Esophagus squamous epithelium (tissue), 5 donors: ENCODE results near the gene ALDH1A2. TPM values are rescaled to one million over a fixed set of nuclear protein-coding genes. Genes with fewer than 3 reads are reported as not detected.

Experiments used
- DNase-seq: peaks from one replicate; lab custom pipeline; 2025; lab: John Stamatoyannopoulos, UW
- H3K27ac ChIP-seq, 4 donors: fragments of 200-600 bp; sonication (generic); one replicate each; pipeline ENCODE4 v1.5.1; 2016 to 2019; ENCODE audit warnings: mild to moderate bottlenecking in 1 of 4
- H3K27me3 ChIP-seq, 4 donors: fragments of 200-600 bp; sonication (generic); 1 replicate in 3 of 4; 2 replicates in 1 of 4; pipeline versions ENCODE4 v1.5.1 to v1.6.0; 2017 to 2021; ENCODE audit warnings: antibody characterized with exemption in 1 of 4
- H3K36me3 ChIP-seq, 3 donors: fragments of 200-600 bp; sonication (generic); one replicate each; pipeline ENCODE4 v1.5.1; 2016 to 2019
- H3K4me1 ChIP-seq, 3 donors: fragments of 200-600 bp; sonication (generic); one replicate each; pipeline ENCODE4 v1.5.1; 2017 to 2019
- H3K4me3 ChIP-seq, 4 donors: fragments of 200-600 bp; sonication (generic); 1 replicate in 3 of 4; 2 replicates in 1 of 4; pipeline ENCODE4 v1.5.1; 2016 to 2019; ENCODE audit warnings: mild to moderate bottlenecking in 2 of 4, moderate library complexity in 1 of 4
- H3K9me3 ChIP-seq, 3 donors: fragments of 200-600 bp; sonication (generic); one replicate each; pipeline ENCODE4 v1.5.1; 2016 to 2019
- POLR2A ChIP-seq, 4 donors: fragments of 450-650 bp; IDR thresholded peaks; one replicate each; pipeline ENCODE4 v1.6.1; 2017; ENCODE audit warnings: antibody characterized with exemption in 4 of 4, mild to moderate bottlenecking in 4 of 4, moderate library complexity in 3 of 4
- WGBS, 2 donors: methylation state at CpG; one replicate each; pipeline ENCODE4 v1.1.5; 2018; 5-methylcytosine and 5-hydroxymethylcytosine counted together
- intact Hi-C: fragments of 100-400 bp; cut with DNase I; formaldehyde crosslinking; loops from one replicate; pipeline ENCODE4 v1.15.0; 2022
- total RNA-seq, 4 donors: library from RNA; depleted of rRNA; stranded (reverse); fragments of >200 nt; gene quantifications; one replicate each; pipeline ENCODE4 v1.1.0, GENCODE V29; 2016
- TF ChIP-seq, protein P1 (sequence below), 6 experiments: fragments of 450-650 bp in 4 of 6; fragments of 200-600 bp in 2 of 6; sonication (generic) in 2 of 6; IDR thresholded peaks; one replicate each; pipeline ENCODE4 v1.5.1; 2016 to 2019; ENCODE audit warnings: antibody characterized with exemption in 6 of 6, mild to moderate bottlenecking in 4 of 6, moderate library complexity in 4 of 6
- donor health status: DM: yes; HTN: yes; CAD: no.

The ALDH1A2 gene
- total RNA-seq, 4 donors from 2014 or later, result 0.19 to 3.4 (median 0.55) TPM

DNA sequence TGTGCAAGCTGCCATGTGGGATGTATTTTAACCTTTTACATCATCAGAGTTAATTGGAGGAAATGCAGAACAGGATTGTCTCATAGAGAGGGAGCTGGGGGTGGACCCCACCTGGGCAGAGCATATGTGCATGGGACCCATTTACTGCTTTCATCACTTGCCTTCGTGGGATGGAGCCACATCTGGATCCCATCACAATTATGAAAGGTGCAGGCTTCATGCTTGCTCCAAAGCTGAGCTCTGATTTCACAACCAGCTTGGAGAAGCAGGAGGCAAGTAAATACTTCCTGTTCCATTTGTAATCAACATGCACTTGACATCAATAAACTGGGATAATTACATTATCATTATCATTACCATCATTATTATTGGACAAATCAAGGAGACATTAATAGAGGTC, 161.9 kb downstream of the ALDH1A2 start:
- Histone ChIP-seq H3K36me3 (no peaks in the 10 kb centered on the region), H3K27me3 (no peaks in the 10 kb centered on the region), H3K9me3 (no peaks in the 10 kb centered on the region), H3K4me3 (no peak overlapping the region), H3K4me1 (no peaks in the 10 kb centered on the region), H3K27ac (no peak overlapping the region)
- DNase-seq, result no peak
- intact Hi-C loops, result no loop called here
- TF ChIP-seq, protein P1, sequence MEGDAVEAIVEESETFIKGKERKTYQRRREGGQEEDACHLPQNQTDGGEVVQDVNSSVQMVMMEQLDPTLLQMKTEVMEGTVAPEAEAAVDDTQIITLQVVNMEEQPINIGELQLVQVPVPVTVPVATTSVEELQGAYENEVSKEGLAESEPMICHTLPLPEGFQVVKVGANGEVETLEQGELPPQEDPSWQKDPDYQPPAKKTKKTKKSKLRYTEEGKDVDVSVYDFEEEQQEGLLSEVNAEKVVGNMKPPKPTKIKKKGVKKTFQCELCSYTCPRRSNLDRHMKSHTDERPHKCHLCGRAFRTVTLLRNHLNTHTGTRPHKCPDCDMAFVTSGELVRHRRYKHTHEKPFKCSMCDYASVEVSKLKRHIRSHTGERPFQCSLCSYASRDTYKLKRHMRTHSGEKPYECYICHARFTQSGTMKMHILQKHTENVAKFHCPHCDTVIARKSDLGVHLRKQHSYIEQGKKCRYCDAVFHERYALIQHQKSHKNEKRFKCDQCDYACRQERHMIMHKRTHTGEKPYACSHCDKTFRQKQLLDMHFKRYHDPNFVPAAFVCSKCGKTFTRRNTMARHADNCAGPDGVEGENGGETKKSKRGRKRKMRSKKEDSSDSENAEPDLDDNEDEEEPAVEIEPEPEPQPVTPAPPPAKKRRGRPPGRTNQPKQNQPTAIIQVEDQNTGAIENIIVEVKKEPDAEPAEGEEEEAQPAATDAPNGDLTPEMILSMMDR (IDR thresholded peaks at IDR 0.05), result no peak
- no peak for TF ChIP-seq POLR2A (IDR thresholded peaks at IDR 0.05)
- WGBS, 2 donors, result 8 to 38% methylated on average over 1 of the region's 1 CpG

Other genes starting within 250 kb of the ALDH1A2 start
- gene AQP9, start 72.7 kb upstream of the ALDH1A2 start, total RNA-seq, result 1 to 10 TPM in 2 of 4 donors, under 1 TPM in 1, not detected in 1; 0.38 to 2.0 (median 1.9) TPM